HG03108 (cell line): Measurements from ENCODE around the gene TRIM37.

ENCODE experiments used
- ATAC-seq: cut with Tn5 transposase; IDR thresholded peaks from one replicate; pipeline ENCODE4 v1.9.1; 2021; ENCODE audit warnings: moderate library complexity; ENCODE audit not compliant: unreplicated experiment

The TRIM37 gene

DNA sequence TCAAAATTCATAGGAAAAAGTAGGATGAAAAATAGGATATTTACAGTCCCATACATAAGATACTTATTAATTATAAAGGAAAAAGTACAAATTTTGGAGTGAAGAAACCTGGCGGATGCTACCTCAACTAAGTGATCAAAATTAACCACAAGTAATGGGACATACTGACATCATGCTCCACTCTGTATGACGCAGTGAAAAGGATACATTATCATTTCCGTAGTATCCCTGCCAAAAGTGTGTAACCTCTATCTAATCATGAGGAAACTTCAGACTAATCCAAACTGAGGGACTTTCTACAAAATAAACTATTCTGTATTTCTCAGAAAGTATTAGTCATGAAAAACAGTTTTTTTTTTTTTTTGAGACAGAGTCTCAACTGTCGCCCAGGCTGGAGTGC, 60.5 kb downstream of the TRIM37 start:
- no peak for ATAC-seq

DNA sequence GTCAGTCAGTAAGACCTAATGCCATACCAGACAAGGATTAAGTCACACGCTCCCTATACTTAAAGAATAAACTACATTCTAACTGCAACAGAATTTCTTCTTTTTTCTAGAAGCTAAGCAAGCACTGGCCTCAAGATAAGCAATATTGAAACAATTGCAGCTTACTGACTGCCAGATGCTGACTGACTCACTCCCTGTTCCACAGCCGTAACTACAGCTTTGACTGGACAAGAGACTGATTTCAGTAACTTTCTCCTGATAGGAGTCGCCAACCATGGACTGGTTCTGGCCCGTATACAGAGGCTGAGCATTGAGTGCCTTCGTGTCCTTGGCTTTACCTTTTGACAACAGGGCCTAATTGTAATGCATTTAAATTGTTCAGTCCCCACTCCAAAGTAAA, 67.9 kb downstream of the TRIM37 start:
- ATAC-seq: no peak

DNA sequence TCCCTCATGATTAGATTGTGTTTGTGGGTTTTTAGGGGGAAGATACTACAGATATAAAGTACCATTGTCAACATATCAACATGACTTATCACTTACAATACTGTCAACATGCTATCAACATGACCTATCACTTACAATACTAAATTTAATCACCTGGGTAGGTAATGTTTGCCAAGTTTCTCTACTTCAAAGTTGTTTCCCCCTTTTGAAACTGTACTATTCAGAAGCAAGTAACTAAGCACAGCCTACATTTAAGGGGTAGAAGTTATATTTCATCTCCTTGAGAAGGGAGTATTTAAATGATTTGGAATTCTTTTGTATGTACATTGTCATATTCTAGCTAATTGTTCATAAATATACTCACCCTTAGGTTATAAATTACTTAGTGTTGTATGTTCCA, 68.7 kb downstream of the TRIM37 start:
- no peak for ATAC-seq

DNA sequence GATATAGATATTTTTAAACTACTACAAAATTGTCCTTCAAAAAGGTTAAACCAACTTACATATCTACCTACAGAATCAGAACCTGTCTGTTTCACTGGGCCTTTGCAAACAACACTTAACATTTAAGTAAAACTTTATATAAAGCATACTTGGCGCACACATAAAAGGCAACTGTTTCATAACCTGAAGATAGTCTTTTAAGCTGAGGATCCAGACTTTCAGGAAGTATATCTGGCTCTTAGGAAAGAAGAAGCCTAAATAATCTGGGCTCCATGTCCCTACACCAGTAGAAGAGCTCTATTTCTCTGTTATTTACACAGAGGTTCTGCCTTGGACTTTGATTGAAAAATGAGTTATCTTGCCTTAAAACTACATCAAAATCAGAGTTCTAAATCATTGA, 75.9 kb downstream of the TRIM37 start:
- ATAC-seq: no peak

DNA sequence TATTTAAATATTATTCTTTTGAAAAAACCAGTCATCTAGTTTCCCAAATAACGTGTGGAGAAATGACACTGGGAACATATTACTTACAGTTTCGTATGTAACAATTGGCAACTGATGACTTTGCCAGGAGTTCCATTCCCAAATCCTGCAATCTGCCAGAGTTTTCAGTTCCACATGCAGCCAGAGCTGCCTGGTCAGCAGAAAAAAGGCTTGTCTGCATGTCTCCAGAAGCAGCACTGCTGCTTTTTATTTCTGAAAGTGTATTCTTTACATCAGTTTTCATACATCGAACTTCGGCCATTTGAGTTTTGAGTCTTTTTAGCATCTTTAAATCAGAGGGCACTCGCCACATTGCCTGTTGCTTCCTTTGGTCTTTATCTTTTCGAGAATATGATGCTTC, 78.4 kb downstream of the TRIM37 start:
- no peak for ATAC-seq

DNA sequence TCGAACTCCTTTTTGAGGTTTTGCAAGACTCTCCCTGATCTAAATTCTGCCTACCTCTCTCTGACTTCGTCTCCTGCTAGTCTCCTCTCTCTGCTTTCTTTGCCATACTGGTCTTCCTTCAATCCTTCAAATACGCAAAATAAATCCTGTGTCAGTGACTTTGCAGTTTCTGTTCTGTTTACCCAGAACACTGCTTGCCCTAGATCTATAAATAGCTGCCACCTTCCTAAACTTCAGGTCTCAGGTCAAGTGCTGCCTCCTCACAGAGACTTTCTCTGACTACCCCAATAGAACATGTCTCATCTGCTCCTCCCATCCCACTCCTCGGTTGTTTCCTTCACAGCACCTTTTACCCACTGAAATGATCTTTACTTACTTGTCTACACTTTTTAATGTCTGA, 78.9 kb downstream of the TRIM37 start:
- no peak for ATAC-seq

DNA sequence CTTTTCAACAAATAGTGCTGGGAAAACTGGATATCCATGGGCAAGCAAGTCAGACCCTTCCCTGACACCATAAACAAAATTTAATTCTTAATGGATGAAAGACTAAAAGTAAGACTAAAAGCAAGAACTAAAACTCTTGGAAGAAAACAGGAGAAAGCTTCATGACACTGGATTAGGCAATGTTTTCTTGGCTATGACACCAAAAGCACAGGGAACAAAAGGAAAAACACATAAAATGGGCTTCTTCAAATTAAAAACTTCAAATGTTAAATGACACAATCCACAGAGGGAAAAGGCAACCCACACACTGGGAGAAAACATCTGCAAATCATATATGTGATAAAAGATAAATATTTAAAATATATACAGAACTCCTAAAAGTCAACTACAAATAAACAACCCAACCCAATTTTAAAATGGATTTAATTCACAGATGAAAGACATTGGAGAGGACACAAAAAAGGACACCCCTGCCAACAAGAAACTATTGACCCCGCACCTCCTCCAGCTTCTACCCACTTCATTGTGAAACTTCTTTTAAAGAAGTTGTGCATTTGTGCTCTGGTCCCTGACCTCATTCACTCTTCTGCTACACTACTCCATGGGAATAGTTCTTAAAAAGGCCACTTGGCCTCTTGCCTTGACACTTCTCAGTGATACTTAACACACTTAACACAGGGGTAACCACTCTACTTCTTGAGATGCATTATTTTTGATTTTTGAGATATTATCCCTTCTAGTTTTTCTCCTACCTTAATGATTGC, 80.3 kb downstream of the TRIM37 start:
- ATAC-seq: no peak

DNA sequence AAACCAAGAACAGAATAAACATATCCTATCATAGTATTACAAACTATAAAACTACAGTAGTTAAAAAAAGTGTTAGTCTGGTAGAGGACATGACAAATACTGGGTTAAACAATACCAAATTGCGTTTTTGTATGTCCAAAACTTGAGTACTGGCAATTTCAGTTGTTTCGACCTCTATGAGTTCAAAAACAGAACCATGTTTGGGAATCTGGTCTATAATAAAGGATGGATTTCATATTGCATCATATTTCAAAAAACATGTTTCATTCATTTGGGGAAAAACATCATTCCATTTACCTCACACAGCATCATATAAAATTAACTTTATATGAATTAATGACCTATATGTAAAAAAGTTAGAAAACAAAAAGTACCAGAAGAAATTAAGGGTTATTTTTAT, 81.8 kb downstream of the TRIM37 start:
- no peak for ATAC-seq

DNA sequence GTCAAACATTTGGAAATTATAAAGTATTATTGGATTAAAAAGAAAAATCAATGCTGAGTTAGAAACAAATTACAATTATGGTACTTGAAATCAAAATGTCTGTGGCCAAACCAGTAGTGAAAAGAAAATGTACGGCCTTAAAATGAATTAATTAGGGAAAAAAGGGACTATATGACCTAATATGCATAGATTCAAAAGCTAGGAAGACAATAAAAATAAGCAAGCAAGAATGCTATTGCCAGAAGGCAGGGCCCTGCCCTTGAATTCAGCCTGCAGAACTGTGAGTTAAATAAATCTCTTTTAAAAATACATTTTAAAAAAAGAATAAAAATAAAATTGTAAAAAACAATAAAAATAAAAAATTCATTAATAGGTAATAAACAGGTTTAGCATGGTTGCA, 88.7 kb downstream of the TRIM37 start:
- no peak for ATAC-seq

DNA sequence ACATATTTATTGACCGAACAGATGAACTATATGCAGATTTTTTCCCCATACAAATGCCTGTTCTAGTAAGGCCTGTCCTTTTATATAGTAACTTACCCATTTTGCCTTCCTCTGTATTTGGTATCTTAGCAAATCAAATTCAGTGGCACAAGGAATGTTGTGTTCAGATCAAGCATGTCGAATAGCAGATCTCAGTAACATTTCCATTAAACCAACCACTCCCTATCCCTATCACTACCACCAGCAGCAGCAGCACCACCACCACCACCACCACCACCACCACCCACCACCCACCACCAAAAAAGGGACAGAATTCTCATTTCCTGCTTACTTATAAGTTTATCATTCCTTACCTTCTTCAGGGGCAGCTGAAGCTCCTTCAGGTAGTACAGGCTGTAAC, 94.7 kb downstream of the TRIM37 start:
- no peak for ATAC-seq

DNA sequence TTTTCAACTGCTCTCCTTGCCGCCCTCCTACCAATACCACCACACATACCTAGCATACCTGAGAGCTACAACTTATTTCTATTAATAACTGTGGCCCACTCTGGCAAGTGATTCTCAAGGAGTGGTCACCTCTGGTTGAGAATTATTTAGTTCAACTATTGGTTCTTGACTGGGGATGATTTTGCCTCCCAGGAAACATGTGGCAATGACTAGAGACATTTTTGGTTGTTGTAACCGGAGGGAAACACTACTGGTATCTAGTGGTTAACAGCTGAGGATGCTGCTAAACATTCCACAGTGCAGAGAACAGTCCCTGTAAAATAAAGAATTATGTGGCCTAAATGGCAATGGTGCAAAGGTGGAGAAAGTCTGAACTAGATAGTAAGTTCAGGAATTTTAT, 96.7 kb downstream of the TRIM37 start:
- ATAC-seq: no peak

DNA sequence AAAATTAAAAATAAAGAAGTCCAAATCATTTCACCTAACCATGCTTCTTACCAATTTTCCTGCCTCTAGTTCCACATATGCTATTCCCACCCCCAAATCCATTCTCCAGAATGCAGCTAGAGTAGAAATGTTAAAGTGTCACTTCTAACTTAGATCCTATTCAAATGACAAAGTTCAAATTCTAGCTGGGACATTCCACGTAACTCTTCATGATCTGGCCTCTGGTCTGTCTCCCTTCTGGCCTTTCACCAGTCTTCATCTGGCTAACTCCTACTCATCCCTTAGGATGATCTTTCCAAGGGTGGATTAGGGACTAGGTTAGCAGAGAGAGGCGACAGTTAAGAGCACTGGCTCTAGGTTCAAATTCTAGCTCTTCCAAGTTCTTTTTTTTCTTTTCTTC, 97.9 kb downstream of the TRIM37 start:
- ATAC-seq: no peak

DNA sequence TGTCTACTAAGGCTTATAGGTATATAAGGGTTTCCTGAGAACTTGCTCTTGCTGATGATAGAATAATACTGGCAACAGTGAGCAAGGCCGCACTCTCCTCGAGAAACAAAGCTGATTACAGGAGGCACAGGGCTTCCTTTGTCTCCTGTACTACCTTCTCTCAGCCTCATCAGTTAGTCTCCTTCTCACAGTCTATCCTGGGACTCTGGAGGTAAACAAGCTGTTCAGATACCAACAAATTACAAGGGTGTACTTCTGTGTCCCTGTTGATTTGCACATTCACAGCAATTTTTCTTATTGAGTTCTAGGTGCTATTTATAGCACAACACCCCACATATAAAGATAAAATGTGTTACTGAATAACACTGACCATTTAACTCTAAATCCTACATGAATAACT, 98.7 kb downstream of the TRIM37 start:
- no peak for ATAC-seq

DNA sequence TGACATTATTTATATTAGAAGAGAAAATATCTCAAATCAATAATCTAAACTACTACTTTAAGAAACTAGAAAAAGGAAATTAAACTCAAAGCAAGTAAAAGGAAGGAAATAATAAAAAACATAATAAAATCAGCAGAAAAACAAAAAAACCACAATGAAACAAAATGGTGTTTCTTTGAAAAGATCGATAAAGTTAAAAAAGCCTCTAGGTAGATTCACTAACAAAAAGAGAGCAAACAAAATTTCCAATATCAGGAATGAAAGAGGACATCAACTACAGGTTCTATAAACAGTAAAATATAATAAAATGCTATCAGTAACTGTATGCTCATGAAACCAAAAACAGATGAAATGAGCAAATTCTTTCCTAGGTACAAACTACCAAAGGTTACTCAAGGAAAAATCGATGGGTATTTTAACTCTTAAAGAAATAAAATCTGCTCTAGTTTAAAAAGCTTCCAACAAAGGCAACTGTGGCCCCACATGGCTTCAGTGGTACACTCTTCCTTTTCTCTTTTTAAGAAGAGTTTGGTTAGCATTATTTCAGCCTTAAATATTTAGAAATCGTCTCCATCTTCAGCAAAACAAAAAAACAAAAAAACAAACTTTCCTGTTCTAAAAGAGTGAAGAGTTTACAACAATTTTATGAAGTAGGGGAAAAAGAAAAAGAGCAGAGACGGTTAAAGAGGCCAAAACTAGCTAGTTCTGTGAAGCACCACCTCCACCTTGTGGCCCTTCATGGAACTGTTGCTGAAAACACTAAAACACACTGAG, 102.2 kb downstream of the TRIM37 start:
- no peak for ATAC-seq

DNA sequence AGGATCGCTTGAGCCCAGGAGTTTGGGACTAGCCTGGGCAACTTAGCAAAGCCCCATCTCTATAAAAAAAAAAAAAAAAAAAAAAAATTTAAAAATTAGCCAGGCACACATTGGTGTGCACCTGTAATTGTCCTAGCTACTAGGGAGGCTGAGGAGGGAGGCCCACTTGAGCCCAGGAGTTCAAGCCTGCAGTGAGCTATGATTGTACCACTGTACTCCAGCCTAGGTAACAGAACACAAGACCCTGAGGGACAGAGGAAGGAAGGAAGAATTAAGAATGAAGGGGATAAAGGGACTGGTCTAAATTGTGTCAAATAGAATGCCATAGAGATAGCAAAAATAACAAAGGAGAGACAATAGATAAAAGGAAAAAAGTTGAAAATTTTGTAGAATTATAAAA, 102.8 kb downstream of the TRIM37 start:
- ATAC-seq: no peak

DNA sequence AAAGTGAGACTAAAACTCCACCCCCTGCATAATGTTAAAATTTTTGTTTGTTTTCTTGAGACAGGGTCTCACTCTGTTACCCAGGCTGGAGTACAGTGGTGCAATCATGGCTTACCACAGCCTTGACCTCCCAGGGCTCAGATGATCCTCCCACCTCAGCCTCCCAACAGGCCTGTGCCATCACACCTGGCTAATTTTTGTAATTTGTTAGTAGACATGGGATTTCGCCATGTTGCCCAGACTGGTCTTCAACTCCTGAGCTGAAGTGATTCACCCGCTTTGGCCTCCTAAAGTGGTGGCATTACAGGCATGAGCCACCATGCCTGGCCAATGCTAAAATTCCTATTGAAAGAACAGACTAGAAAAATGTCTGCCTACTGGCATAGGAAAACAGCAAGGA, 103.8 kb downstream of the TRIM37 start:
- ATAC-seq: no peak

DNA sequence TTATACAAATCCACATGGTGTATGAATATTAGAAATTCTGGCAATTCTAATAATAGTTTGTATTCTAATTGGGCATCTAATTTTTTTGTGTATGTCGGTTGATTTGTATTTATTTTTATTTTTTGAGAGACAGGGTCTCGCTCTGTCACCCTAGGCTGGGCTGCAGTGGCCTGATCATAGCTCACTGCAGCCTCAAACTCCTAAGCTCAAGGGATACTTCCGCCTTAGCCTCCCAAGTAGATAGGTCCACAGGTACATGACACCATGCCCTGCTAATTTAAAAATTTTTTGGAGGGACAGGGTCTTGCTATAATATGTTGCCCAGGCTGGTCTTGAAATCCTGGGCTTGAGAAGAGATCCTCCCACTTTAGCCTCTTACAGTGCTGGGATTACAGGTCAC, 104.6 kb downstream of the TRIM37 start:
- no peak for ATAC-seq

DNA sequence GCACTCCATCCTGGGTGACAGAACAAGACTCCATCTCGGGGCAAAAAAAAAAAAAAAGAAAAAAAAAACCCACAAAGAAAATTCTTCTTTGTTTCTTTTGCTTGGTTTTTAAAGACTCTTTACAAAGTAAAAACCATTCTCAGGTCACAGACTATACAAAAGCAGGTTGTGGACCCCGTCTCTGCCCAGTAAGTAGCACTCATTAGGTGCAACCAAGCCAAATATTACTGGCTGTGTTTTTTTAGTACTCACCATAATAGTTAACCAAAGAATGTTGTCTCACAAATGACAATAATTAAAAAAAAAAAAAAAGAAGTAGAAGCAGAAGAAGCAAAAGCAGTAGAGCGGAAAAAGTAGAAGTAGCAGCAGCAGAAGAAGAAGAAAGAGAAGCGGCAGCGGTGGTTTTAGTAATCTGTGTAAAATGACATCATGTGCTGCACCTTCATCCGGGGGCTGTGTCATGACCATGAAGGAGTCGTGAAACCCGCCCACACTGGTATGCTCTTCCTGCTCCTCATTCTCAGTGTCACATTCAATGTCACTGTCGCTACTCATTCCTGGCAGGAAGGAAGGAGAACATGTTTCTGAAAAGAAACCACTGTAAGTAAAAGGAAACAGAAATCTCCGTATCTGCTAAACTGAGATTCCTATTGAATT, 105.4 kb downstream of the TRIM37 start:
- ATAC-seq: peak; percentile 90

DNA sequence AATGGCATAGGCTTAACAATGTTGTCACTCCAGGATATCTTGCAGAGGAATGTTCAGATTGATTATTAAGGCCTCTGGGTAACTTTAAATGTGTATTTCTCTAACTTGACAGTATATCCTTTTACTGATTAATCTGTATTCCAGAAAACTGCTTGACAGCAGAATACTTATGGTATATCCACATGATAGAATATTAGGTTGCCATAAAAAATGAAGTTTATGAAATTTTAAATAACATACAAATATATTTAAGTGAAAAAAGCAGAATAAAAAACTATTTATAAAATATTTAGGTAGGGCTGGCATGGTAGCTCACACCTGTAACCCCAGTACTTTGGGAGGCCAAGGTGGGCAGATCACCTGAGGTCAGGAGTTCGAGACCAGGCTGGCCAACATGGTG, 106.7 kb downstream of the TRIM37 start:
- ATAC-seq: no peak

DNA sequence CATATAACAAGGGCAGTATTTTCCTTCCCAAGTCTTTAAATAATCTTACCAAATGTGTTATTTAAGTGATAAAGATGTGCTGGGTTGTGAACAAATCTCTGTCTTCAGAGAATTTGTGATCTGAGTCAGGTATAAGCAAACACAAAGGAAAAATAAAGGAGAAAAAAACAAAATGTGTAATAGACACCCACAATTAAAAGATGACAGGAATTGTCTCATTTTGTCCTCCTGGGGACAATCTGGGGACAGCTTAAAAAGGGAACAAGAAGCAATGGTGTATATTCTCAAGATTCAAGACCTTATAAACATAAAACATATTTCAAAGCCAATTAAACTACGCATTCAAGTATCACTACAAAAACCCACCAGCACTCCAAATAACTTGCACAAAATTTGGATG, 107.2 kb downstream of the TRIM37 start:
- no peak for ATAC-seq

DNA sequence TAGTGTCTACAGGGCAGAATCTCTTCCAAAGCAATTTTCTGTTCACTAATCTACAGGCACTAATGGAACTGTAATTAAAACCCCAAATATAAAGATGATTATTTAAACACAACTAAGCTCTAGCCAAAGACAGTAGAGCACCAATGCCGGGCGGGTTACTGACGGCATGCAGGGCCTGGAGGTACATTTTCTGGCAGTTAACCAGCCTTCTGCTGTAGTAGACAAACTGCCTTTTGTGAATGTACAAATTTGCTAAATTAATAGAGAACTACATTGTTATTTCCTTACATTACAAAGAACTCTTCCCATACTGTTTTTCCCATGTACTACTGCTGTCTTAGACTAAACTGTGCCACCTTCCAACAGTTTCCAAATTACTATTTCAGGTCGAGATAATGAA, 107.8 kb downstream of the TRIM37 start:
- no peak for ATAC-seq
